Smooth muscle cell (in vitro differentiated cells): Measurements from ENCODE around the gene SLC37A4. TPM values are rescaled to one million over a fixed set of nuclear protein-coding genes. Genes with fewer than 3 reads are reported as not detected.

ENCODE experiments used
- DNase-seq: peaks from one replicate; lab custom pipeline; 2025; ENCODE audit not compliant: unreplicated experiment; lab: John Stamatoyannopoulos, UW
- H2AFZ ChIP-seq: fragments of 200-600 bp; sonication (generic); 2 replicates; pipeline ENCODE4 v1.6.0; 2016; ENCODE audit warnings: antibody characterized with exemption, low read depth, mild to moderate bottlenecking
- H3F3A ChIP-seq: fragments of 200-600 bp; sonication (generic); 2 replicates; pipeline ENCODE4 v1.6.0; 2017; ENCODE audit warnings: antibody characterized with exemption, low read depth
- H3K27ac ChIP-seq: fragments of 200-600 bp; sonication (generic); 2 replicates; pipeline ENCODE4 v1.5.1; 2016; ENCODE audit warnings: low read depth, mild to moderate bottlenecking
- H3K27me3 ChIP-seq: fragments of 200-600 bp; sonication (generic); 2 replicates; pipeline ENCODE4 v1.6.1; 2016; ENCODE audit warnings: low read depth, mild to moderate bottlenecking
- H3K36me3 ChIP-seq: fragments of 200-600 bp; sonication (generic); 2 replicates; pipeline ENCODE4 v1.5.1; 2016; ENCODE audit warnings: low read depth
- H3K4me1 ChIP-seq: fragments of 200-600 bp; sonication (generic); 2 replicates; pipeline ENCODE4 v1.5.1; 2016; ENCODE audit warnings: low read depth
- H3K4me2 ChIP-seq: fragments of 200-600 bp; sonication (generic); 2 replicates; pipeline ENCODE4 v1.6.0; 2016; ENCODE audit warnings: mild to moderate bottlenecking
- H3K4me3 ChIP-seq: fragments of 200-600 bp; sonication (generic); 2 replicates; pipeline ENCODE4 v1.5.1; 2016; ENCODE audit warnings: mild to moderate bottlenecking
- H3K79me2 ChIP-seq: fragments of 200-600 bp; sonication (generic); 2 replicates; pipeline ENCODE4 v1.6.0; 2016; ENCODE audit warnings: low read depth, mild to moderate bottlenecking
- H3K9ac ChIP-seq: fragments of 200-600 bp; sonication (generic); 2 replicates; pipeline ENCODE4 v1.6.0; 2016; ENCODE audit warnings: low read depth
- H3K9me3 ChIP-seq: fragments of 200-600 bp; sonication (generic); replicated peaks from 2 replicates; pipeline ENCODE4 v1.5.1; 2016; ENCODE audit warnings: low read depth
- H4K20me1 ChIP-seq: fragments of 200-600 bp; sonication (generic); 2 replicates; pipeline ENCODE4 v1.6.0; 2016; ENCODE audit warnings: low read depth
- CTCF ChIP-seq: fragments of 200-600 bp; sonication (generic); IDR thresholded peaks from 2 replicates; pipeline ENCODE4 v1.5.1; 2017; ENCODE audit warnings: borderline replicate concordance, mild to moderate bottlenecking, antibody characterized with exemption; ENCODE audit not compliant: insufficient read depth, poor library complexity, severe bottlenecking
- WGBS: methylation state at CpG from one replicate; pipeline ENCODE4 v1.1.7; 2016; ENCODE audit warnings: low lambda C conversion rate; 5-methylcytosine and 5-hydroxymethylcytosine counted together
- polyA plus RNA-seq: library from polyadenylated mRNA; unstranded; fragments of >200 nt; fragmentation: Nextera tagmentation; extraction: Ambion mirVana; gene quantifications from 2 replicates; pipeline ENCODE4 v1.2.1, GENCODE V29; 2016
- total RNA-seq: library from RNA; depleted of rRNA; stranded (reverse); fragments of >200 nt; gene quantifications from 2 replicates; pipeline ENCODE4 v1.2.3, GENCODE V29; 2014

The SLC37A4 gene
- total and polyA plus RNA-seq, 2 experiments from 2014 or later: 22.3 to 22.8 TPM

GRCh38 chr11:119030029-119030328, 698 bp downstream of the SLC37A4 start:
- WGBS: 2% methylated on average over 13 of the region's 13 CpGs
- Histone ChIP-seq H3K27ac (peak overlapping the region; percentile 45), H3K4me1 (peaks cover 17% of the 10 kb centered on the region), H2AFZ (peak overlapping the region; percentile 82), H3K9ac (peak overlapping the region; percentile 13), H3K27me3 (no peaks in the 10 kb centered on the region), H3K4me2 (peak overlapping the region; percentile 91), H3K9me3 (no peaks in the 10 kb centered on the region), H4K20me1 (no peaks in the 10 kb centered on the region), H3K79me2 (no peaks in the 10 kb centered on the region), H3K4me3 (peak overlapping the region; percentile 65), H3F3A (peaks cover 14% of the 10 kb centered on the region), H3K36me3 (no peaks in the 10 kb centered on the region)
- TF ChIP-seq CTCF: no peak
- no peak for DNase-seq

- peaks cover 15% of the 10 kb centered on the region for H3F3A ChIP-seq
- no peaks in the 10 kb centered on the region for H3K9me3 ChIP-seq
- peak overlapping the region; percentile 44 for H2AFZ ChIP-seq
- H3K27ac ChIP-seq: peak overlapping the region; percentile 45
- H3K27me3 ChIP-seq: no peaks in the 10 kb centered on the region
- no peaks in the 10 kb centered on the region for H3K79me2 ChIP-seq
- H3K36me3 ChIP-seq: no peaks in the 10 kb centered on the region
- TF ChIP-seq CTCF: no peak
- 23% methylated on average over 10 of the region's 10 CpGs for WGBS
- peak; percentile 17 for DNase-seq
- H4K20me1 ChIP-seq: no peaks in the 10 kb centered on the region
- peaks cover 17% of the 10 kb centered on the region for H3K4me1 ChIP-seq
- H3K4me2 ChIP-seq: peak overlapping the region; percentile 91
- H3K4me3 ChIP-seq: peak overlapping the region; percentile 65
- H3K9ac ChIP-seq: no peak overlapping the region
Observed at GRCh38 chr11:119029340-119030028, 1.2 kb downstream of the SLC37A4 start.

- H3K9me3 ChIP-seq: no peaks in the 10 kb centered on the region
- H3K79me2 ChIP-seq: no peaks in the 10 kb centered on the region
- no peak for TF ChIP-seq CTCF
- no peak overlapping the region for H3K9ac ChIP-seq
- no peaks in the 10 kb centered on the region for H4K20me1 ChIP-seq
- peak overlapping the region; percentile 91 for H3K4me2 ChIP-seq
- peaks cover 20% of the 10 kb centered on the region for H3F3A ChIP-seq
- no peak for DNase-seq
- peak overlapping the region; percentile 44 for H2AFZ ChIP-seq
- H3K4me1 ChIP-seq: peaks cover 17% of the 10 kb centered on the region
- H3K27ac ChIP-seq: peak overlapping the region; percentile 45
- H3K27me3 ChIP-seq: no peaks in the 10 kb centered on the region
- 100% methylated on average over 1 of the region's 1 CpG for WGBS
- no peaks in the 10 kb centered on the region for H3K36me3 ChIP-seq
- H3K4me3 ChIP-seq: peak overlapping the region; percentile 65
Observed at GRCh38 chr11:119029069-119029339, 1.7 kb downstream of the SLC37A4 start.
